Keratinocyte (primary cell): ENCODE measurements around the gene NDUFA13. TPM values are rescaled to one million over a fixed set of nuclear protein-coding genes. Genes with fewer than 3 reads are reported as not detected.
A peak's percentile ranks its signal among the peaks of the same experiment; 100 is the strongest.

Experiments
- DNase-seq: peaks from one replicate; pipeline ENCODE4 v3.0.0-alpha.2; 2011; ENCODE audit warnings: low read depth, missing footprints, low spot score
- FAIRE-seq: peaks from 2 replicates; lab custom pipeline; 2011; peaks lifted over from hg19 to GRCh38; lab: Jason Lieb, UNC
- H2AFZ ChIP-seq: 2 replicates; pipeline ENCODE4 v1.6.0; 2012; ENCODE audit warnings: low read length, control low read depth, inconsistent platforms; ENCODE audit not compliant: control insufficient read depth
- H3K27ac ChIP-seq: 2 replicates; pipeline ENCODE4 v1.5.1; 2011; ENCODE audit warnings: low read length; ENCODE audit not compliant: control insufficient read depth, insufficient read depth
- H3K27me3 ChIP-seq: 3 replicates; pipeline ENCODE4 v1.6.0; 2011; ENCODE audit warnings: low read length; ENCODE audit not compliant: control insufficient read depth, insufficient read depth; ENCODE audit errors: extremely low read depth
- H3K36me3 ChIP-seq, 2 experiments: 2 replicates in 1 of 2; 3 replicates in 1 of 2; pipeline ENCODE4 v1.5.1; 2011; ENCODE audit warnings: low read length in 2 of 2, mild to moderate bottlenecking in 1 of 2; ENCODE audit not compliant: control insufficient read depth in 2 of 2, insufficient read depth in 2 of 2; ENCODE audit errors: extremely low read depth in 1 of 2
- H3K4me1 ChIP-seq: 3 replicates; pipeline ENCODE4 v1.5.1; 2011; ENCODE audit warnings: low read length; ENCODE audit not compliant: control insufficient read depth, insufficient read depth; ENCODE audit errors: extremely low read depth
- H3K4me2 ChIP-seq: 3 replicates; pipeline ENCODE4 v1.6.0; 2011; ENCODE audit warnings: low read depth, low read length; ENCODE audit not compliant: control insufficient read depth, insufficient read depth; ENCODE audit errors: extremely low read depth
- H3K4me3 ChIP-seq, 3 experiments: fragments of 200-600 bp in 1 of 3; sonication (generic) in 1 of 3; 2 replicates in 2 of 3; 3 replicates in 1 of 3; pipeline ENCODE4 v1.5.1; 2011 to 2016; ENCODE audit warnings: low read length in 3 of 3, mild to moderate bottlenecking in 3 of 3, control low read depth in 2 of 3, inconsistent platforms in 1 of 3, low read depth in 1 of 3, mixed read lengths in 1 of 3, mixed run types in 1 of 3, moderate library complexity in 1 of 3; ENCODE audit not compliant: control insufficient read depth in 2 of 3, insufficient read depth in 2 of 3; ENCODE audit errors: extremely low read depth in 1 of 3
- H3K79me2 ChIP-seq: 2 replicates; pipeline ENCODE4 v1.6.0; 2012; ENCODE audit warnings: low read length; ENCODE audit not compliant: control insufficient read depth, insufficient read depth
- H3K9ac ChIP-seq: 3 replicates; pipeline ENCODE4 v1.6.0; 2011; ENCODE audit warnings: low read length; ENCODE audit not compliant: control insufficient read depth, insufficient read depth; ENCODE audit errors: extremely low read depth
- H3K9me1 ChIP-seq: 3 replicates; pipeline ENCODE4 v1.6.0; 2011; ENCODE audit warnings: low read length; ENCODE audit not compliant: control insufficient read depth, insufficient read depth; ENCODE audit errors: extremely low read depth
- H3K9me3 ChIP-seq: 2 replicates; pipeline ENCODE4 v1.5.1; 2012; ENCODE audit warnings: low read depth, low read length; ENCODE audit not compliant: control insufficient read depth
- H4K20me1 ChIP-seq: 3 replicates; pipeline ENCODE4 v1.6.0; 2011; ENCODE audit warnings: low read length; ENCODE audit not compliant: control insufficient read depth, insufficient read depth; ENCODE audit errors: extremely low read depth
- EZH2 ChIP-seq: IDR thresholded peaks from one replicate; pipeline ENCODE4 v1.6.1; 2012; ENCODE audit warnings: inconsistent platforms, mild to moderate bottlenecking, low read length, moderate library complexity
- dilution Hi-C: fragments of 300-500 bp; cut with MboI; formaldehyde crosslinking; loops from one replicate; pipeline ENCODE4 v1.7.0; 2020; ENCODE audit warnings: low sequenced_read_pairs; ENCODE audit not compliant: extremely low pct_ligation_motif_present
- polyA plus RNA-seq, 5 experiments: library from polyadenylated mRNA; depleted of rRNA in 3 of 5; stranded (reverse) in 3 of 5; stranded (forward) in 1 of 5; unstranded in 1 of 5; fragments of >200 nt; gene quantifications; 1 replicate in 1 of 5; 2 replicates in 3 of 5; 3 replicates in 1 of 5; pipeline versions ENCODE4 v1.2.1 to v1.2.3, GENCODE V29; 2011 to 2012; ENCODE audit warnings: missing spikeins in 2 of 5, low read depth in 1 of 5, low replicate concordance in 1 of 5
- TF ChIP-seq, protein P1 (sequence below), 3 experiments: IDR thresholded peaks in 1 of 3; conservative IDR thresholded peaks in 1 of 3; optimal IDR thresholded peaks in 1 of 3; 2 replicates in 2 of 3; 3 replicates in 1 of 3; pipeline versions ENCODE3 to v1.5.1; 2011; ENCODE audit warnings: low read length in 3 of 3, mild to moderate bottlenecking in 3 of 3, moderate library complexity in 2 of 3, control low read depth in 1 of 3, inconsistent platforms in 1 of 3; ENCODE audit not compliant: insufficient read depth in 2 of 3; ENCODE audit errors: extremely low read depth in 1 of 3

Gene NDUFA13
- polyA plus RNA-seq, 1 donor (not counting 4 experiments of a cell fraction or from before 2014, with no cell fraction given), result 343 TPM

DNA sequence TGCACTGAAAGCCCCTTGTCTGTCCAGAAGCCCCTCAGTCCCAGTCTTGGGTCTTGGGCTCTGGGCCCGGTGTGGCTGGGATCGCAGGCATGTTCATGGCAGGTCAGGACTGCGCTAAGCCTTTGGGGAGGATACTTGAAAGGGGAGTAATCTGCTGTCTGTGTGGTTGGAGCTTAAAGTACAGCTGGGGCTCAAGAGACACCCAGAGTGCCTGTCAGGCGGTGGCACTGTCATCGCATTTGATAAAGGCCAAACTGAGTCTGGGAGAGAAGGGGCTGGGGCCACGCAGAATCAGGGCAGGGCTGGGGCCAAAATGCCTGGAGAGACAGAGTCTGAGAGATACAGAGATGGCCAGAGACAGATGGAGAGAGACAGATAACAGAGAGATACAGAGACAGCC, 17.8 kb downstream of the NDUFA13 start:
- H3K9ac ChIP-seq, result no peak overlapping the region

DNA sequence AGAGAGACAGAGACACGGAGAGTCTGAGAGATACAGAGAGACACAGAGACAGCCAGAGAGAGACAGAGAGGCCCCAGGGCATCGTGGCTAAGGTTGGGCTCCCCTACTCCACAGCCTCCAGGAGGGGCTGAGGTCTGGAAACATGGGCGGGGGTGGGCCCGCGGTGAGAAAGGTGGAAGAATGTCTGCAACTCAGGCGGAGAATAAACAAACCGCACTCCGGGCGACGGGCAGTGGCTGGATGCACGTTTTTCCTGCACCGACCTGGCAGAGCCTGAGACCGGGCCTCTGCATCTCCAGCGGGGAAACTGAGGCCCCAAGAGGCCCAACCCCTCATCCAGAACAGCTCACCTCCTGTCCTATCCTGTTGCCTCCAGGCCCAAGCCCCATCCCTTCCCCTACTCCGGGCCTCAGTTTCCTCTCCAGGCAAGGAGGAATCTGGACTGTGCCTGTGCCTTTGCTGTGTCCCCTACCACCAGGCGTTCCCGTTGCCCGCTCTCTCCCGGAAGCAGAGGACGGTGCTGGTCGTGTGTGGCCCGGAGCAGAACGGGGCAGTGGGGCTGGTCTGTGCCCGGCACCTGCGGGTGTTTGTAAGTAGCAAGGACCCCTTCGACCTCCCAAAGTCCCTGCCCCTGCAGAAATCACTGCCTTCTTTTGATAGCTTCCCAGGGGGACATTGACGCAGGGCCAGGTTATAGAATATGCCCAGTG, 18.7 kb downstream of the NDUFA13 start:
- H3K9me1 ChIP-seq, result no peaks in the 10 kb centered on the region
- H4K20me1 ChIP-seq, result no peaks in the 10 kb centered on the region
- H2AFZ ChIP-seq, result no peak overlapping the region
- dilution Hi-C loops, result no loop called here
- H3K79me2 ChIP-seq, result no peaks in the 10 kb centered on the region
- TF ChIP-seq EZH2, result no peak
- TF ChIP-seq, protein P1, sequence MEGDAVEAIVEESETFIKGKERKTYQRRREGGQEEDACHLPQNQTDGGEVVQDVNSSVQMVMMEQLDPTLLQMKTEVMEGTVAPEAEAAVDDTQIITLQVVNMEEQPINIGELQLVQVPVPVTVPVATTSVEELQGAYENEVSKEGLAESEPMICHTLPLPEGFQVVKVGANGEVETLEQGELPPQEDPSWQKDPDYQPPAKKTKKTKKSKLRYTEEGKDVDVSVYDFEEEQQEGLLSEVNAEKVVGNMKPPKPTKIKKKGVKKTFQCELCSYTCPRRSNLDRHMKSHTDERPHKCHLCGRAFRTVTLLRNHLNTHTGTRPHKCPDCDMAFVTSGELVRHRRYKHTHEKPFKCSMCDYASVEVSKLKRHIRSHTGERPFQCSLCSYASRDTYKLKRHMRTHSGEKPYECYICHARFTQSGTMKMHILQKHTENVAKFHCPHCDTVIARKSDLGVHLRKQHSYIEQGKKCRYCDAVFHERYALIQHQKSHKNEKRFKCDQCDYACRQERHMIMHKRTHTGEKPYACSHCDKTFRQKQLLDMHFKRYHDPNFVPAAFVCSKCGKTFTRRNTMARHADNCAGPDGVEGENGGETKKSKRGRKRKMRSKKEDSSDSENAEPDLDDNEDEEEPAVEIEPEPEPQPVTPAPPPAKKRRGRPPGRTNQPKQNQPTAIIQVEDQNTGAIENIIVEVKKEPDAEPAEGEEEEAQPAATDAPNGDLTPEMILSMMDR (optimal IDR thresholded peaks at IDR 0.05 in 1 of 3, IDR thresholded peaks at IDR 0.05 in 1 of 3, conservative IDR thresholded peaks at IDR 0.05 in 1 of 3; ENCODE audit: extremely low read depth in 1 of 3, insufficient read depth in 2 of 3, low read length in 3 of 3), result no peak
- H3K27ac ChIP-seq, result no peak overlapping the region
- DNase-seq, result no peak
- no peak overlapping the region for H3K9ac ChIP-seq
- peaks cover 10% of the 10 kb centered on the region for H3K4me1 ChIP-seq
- peaks cover 26% of the 10 kb centered on the region for H3K27me3 ChIP-seq
- no peak for FAIRE-seq
- H3K36me3 ChIP-seq, result peaks cover 0 to 3% of the 10 kb centered on the region in 2 experiments
- H3K9me3 ChIP-seq, result no peaks in the 10 kb centered on the region
- no peak overlapping the region for H3K4me3 ChIP-seq
- no peak overlapping the region for H3K4me2 ChIP-seq

More for the DNA sequence above, 17.8 kb downstream of the NDUFA13 start:
- Histone ChIP-seq H4K20me1 (no peaks in the 10 kb centered on the region), H3K27me3 (peaks cover 18% of the 10 kb centered on the region), H3K9me3 (no peaks in the 10 kb centered on the region), H3K9me1 (no peaks in the 10 kb centered on the region), H3K36me3 (peaks cover 0 to 4% of the 10 kb centered on the region in 2 experiments), H3K27ac (no peak overlapping the region), H3K79me2 (no peaks in the 10 kb centered on the region), H2AFZ (no peak overlapping the region), H3K4me2 (no peak overlapping the region), H3K4me1 (peaks cover 10% of the 10 kb centered on the region), H3K4me3 (no peak overlapping the region)
- DNase-seq (no peak), FAIRE-seq (no peak)
- dilution Hi-C loops, result no loop called here
- TF ChIP-seq EZH2, result no peak
- TF ChIP-seq, protein P1 (optimal IDR thresholded peaks at IDR 0.05 in 1 of 3, IDR thresholded peaks at IDR 0.05 in 1 of 3, conservative IDR thresholded peaks at IDR 0.05 in 1 of 3; ENCODE audit: extremely low read depth in 1 of 3, insufficient read depth in 2 of 3, low read length in 3 of 3), result peak in 1 of 3 experiments; percentile 11
